ENCODE results near the gene GNG7. TPM values are rescaled to one million over a fixed set of nuclear protein-coding genes. Genes with fewer than 3 reads are reported as not detected.

GNG7 gene
- total RNA-seq, 1 experiment from 2014 or later: 0.87 TPM

GRCh38 chr19:2719232-2719735 lies 16.8 kb upstream of the GNG7 start:
- no TSS peak for BruUV-seq (replicated peaks)
- DNase-seq: no peak
- CTCF ChIA-PET: no interaction called here
- H3K27ac Mint-ChIP-seq (ENCODE audit: unreplicated experiment): no peak overlapping the region
- peaks cover 58% of the 10 kb centered on the region for H3K27me3 Mint-ChIP-seq (ENCODE audit: unreplicated experiment)
- no peaks in the 10 kb centered on the region for H3K36me3 Mint-ChIP-seq (ENCODE audit: insufficient read depth, unreplicated experiment)
- TF ChIP-seq CTCF (IDR thresholded peaks at IDR 0.05; ENCODE audit: unreplicated experiment): no peak
- H3K4me1 Mint-ChIP-seq (ENCODE audit: low read depth, unreplicated experiment): no peaks in the 10 kb centered on the region
- H3K9me3 Mint-ChIP-seq (ENCODE audit: low read depth, unreplicated experiment): peaks cover 5% of the 10 kb centered on the region
- intact Hi-C loops (cut with micrococcal nuclease; ENCODE audit: unreplicated experiment): no loop called here
- H3K4me3 Mint-ChIP-seq (ENCODE audit: low read depth, unreplicated experiment): no peak overlapping the region

- Mint-ChIP-seq H3K9me3 (ENCODE audit: low read depth, unreplicated experiment) (peaks cover 5% of the 10 kb centered on the region), H3K27me3 (ENCODE audit: unreplicated experiment) (peaks cover 44% of the 10 kb centered on the region), H3K36me3 (ENCODE audit: insufficient read depth, unreplicated experiment) (no peaks in the 10 kb centered on the region), H3K4me3 (ENCODE audit: low read depth, unreplicated experiment) (no peak overlapping the region), H3K27ac (ENCODE audit: unreplicated experiment) (no peak overlapping the region), H3K4me1 (ENCODE audit: low read depth, unreplicated experiment) (no peaks in the 10 kb centered on the region)
- intact Hi-C loops (cut with micrococcal nuclease; ENCODE audit: unreplicated experiment): no loop called here
- BruUV-seq (replicated peaks): no TSS peak
- no peak for TF ChIP-seq CTCF (IDR thresholded peaks at IDR 0.05; ENCODE audit: unreplicated experiment)
- CTCF ChIA-PET: no interaction called here
- no peak for DNase-seq
These were observed 15.4 kb upstream of the GNG7 start for GRCh38 chr19:2717638-2718541.

- BruUV-seq (replicated peaks): no TSS peak
- intact Hi-C loops (cut with micrococcal nuclease; ENCODE audit: unreplicated experiment): no loop called here
- Mint-ChIP-seq H3K4me1 (ENCODE audit: low read depth, unreplicated experiment) (no peaks in the 10 kb centered on the region), H3K27ac (ENCODE audit: unreplicated experiment) (no peak overlapping the region), H3K9me3 (ENCODE audit: low read depth, unreplicated experiment) (peaks cover 5% of the 10 kb centered on the region), H3K27me3 (ENCODE audit: unreplicated experiment) (peaks cover 42% of the 10 kb centered on the region), H3K36me3 (ENCODE audit: insufficient read depth, unreplicated experiment) (no peaks in the 10 kb centered on the region), H3K4me3 (ENCODE audit: low read depth, unreplicated experiment) (no peak overlapping the region)
- DNase-seq: no peak
- CTCF ChIA-PET: interaction anchor here (0.6 kb wide), 1 partner anchor 290 kb away, joined by 5 read pairs; the partner anchor contains the start of gene TIMM13
- no peak for TF ChIP-seq CTCF (IDR thresholded peaks at IDR 0.05; ENCODE audit: unreplicated experiment)
These were observed 14.5 kb upstream of the GNG7 start for GRCh38 chr19:2716722-2717637.

- intact Hi-C loops (cut with micrococcal nuclease; ENCODE audit: unreplicated experiment): no loop called here
- no peaks in the 10 kb centered on the region for H3K4me1 Mint-ChIP-seq (ENCODE audit: low read depth, unreplicated experiment)
- CTCF ChIA-PET: no interaction called here
- no peak overlapping the region for H3K4me3 Mint-ChIP-seq (ENCODE audit: low read depth, unreplicated experiment)
- no peak for TF ChIP-seq CTCF (IDR thresholded peaks at IDR 0.05; ENCODE audit: unreplicated experiment)
- H3K36me3 Mint-ChIP-seq (ENCODE audit: insufficient read depth, unreplicated experiment): no peaks in the 10 kb centered on the region
- BruUV-seq (replicated peaks): no TSS peak
- peaks cover 49% of the 10 kb centered on the region for H3K27me3 Mint-ChIP-seq (ENCODE audit: unreplicated experiment)
- H3K27ac Mint-ChIP-seq (ENCODE audit: unreplicated experiment): no peak overlapping the region
- H3K9me3 Mint-ChIP-seq (ENCODE audit: low read depth, unreplicated experiment): peaks cover 5% of the 10 kb centered on the region
- DNase-seq: no peak
These were observed 13.8 kb upstream of the GNG7 start for GRCh38 chr19:2716275-2716650.

All from Calu3 (cell line).